A673 (cell line): ENCODE measurements around the gene RASL11A.

Experiments used
- CTCF ChIP-seq: fragments of 300-800, 200-600 bp; sonication (generic); conservative IDR thresholded peaks from 2 replicates; pipeline ENCODE4 v1.5.1; 2017; ENCODE audit warnings: low read depth, mild to moderate bottlenecking, antibody characterized with exemption, low read length, moderate library complexity, mixed read lengths
- EZH2 ChIP-seq: fragments of 200-600 bp; sonication (generic); IDR thresholded peaks from 2 replicates; pipeline ENCODE4 v1.6.1; 2017; ENCODE audit warnings: borderline replicate concordance, low read depth, mild to moderate bottlenecking, mixed read lengths, antibody characterized with exemption, low read length; ENCODE audit not compliant: poor library complexity, severe bottlenecking

GRCh38 chr13:27250833-27251165 is 19.8 kb upstream of the RASL11A start:
- TF ChIP-seq CTCF (no peak), EZH2 (no peak)
